GM21825 (cell line): ENCODE data around the gene ABCD1.

Experiments
- ATAC-seq: cut with Tn5 transposase; IDR thresholded peaks from one replicate; pipeline ENCODE4 v1.9.1; 2021; ENCODE audit warnings: mild to moderate bottlenecking, moderate library complexity; ENCODE audit not compliant: unreplicated experiment

The ABCD1 gene

DNA sequence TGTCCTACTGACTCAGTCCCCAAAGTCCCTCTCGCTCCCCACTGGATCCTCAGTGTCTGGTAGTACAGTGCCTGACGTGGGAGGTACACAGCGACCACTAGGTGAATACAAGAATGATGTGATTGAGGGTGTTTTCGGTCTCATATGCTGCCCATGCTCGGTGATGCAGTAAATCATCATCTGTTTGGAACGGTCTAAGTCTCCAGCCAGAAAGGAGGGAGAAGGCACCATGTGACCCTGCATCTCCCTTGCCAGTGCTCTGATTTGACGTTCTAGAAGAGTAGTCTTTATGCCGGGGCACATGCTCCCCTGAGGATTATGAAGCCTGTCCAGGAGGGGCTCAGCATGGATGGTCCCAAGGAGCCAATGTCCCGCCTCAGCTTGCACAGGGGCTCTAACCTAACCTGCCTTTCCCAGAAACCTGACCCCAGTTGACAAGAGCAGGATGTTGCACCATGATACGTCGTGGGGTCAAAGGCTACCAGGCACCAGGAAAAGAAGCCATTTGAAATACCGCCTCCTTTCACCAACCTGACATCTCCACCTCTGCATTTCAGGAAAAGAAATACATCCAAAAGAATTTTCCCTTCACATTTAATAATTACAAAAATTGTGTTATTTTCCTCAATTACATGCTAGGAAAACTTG lies 25.6 kb downstream of the ABCD1 start:
- ATAC-seq = no peak

DNA sequence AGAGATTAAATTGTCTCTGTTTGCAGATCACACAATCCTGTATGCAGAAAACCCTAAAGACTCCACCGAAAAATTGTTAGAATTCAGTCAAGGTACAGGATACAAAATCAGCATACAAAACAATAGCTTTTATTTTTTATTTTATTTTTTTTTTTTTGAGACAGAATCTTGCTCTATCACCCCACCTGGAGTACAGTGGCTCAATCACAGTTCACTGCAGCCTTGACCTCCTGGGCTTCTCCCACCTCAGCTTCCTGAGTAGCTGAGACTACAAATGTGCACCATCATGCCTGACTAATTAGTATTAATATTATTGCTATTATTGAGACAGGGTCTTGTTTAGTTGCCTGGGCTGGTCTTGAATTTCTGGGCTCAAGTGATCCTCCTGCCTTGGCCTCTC lies 30.5 kb downstream of the ABCD1 start:
- no peak for ATAC-seq

DNA sequence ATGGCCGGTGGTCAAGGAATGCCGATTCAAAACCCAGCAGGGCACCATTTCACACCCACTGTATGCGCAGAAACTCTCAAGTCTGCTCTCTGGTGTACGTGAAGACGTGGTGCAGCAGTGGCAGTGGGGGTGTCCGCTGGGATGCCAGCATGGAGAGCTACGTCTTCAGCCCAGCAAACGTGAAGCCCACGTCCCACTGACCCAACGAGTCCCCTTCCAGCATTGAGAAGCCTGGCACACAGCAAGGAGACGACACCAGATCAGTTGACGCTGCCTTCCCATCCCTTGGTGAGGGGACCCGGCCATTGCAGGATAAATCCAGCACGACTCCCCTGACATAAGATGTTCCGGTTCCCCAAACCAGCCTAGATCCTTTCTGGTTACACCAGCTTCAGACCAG lies 37.2 kb downstream of the ABCD1 start:
- ATAC-seq = no peak

DNA sequence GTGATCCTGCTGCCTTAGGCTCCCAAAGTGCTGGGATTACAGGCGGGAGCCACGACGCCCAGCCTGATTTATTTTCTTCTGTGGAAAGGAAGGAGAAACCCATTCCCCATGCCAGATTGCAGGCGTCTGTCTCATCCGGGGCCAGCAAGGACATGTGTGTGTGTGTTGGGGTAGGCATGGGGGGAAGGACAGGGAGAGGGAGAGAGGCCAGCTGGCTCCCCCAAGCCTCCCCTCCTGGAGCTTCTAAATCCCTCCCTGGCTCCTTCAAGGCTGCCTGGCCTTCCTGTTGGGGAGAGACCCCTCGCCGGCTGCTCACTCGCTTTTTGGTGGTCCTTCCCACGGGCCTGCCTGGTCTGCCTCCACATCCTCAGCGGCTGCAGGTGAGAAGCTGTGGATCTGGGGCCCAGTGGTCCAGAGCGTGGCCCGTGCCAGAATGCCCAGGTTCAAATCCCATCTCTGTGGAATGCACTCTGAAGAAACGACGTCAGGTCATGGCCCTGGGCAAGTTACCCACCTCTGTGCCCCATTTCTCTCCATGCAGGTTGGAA lies 38.0 kb downstream of the ABCD1 start:
- ATAC-seq = no peak

DNA sequence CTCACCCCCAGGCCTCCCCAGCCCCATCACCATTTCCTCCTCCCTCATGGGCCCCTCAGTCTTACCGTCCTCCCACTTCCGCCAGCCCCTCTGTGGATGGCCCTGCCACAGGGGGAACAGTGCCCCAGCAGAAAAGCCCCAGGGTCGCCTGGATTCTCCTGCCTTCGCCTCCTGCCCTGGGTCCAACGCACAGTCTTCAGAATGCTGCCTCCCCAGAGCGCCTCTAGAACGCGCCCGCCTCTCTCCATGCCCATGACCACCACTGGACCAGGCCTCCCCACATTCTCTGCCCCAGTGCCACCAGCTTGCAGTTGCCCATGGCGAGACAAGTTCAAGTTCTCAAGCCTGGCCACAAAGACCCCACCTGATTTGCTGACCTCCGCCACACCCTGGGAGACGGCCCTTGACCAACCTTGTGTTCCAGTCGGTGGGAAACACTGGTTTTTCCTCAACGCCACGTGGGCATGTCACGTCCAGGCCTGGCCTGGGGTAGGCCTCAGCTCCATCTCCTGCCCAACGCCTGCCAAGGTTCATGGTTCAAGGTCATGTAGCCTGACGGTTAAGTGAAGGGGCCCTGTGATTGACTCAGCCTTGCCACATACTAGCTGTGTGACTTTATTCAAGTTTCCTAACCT lies 38.8 kb downstream of the ABCD1 start:
- ATAC-seq = no peak

DNA sequence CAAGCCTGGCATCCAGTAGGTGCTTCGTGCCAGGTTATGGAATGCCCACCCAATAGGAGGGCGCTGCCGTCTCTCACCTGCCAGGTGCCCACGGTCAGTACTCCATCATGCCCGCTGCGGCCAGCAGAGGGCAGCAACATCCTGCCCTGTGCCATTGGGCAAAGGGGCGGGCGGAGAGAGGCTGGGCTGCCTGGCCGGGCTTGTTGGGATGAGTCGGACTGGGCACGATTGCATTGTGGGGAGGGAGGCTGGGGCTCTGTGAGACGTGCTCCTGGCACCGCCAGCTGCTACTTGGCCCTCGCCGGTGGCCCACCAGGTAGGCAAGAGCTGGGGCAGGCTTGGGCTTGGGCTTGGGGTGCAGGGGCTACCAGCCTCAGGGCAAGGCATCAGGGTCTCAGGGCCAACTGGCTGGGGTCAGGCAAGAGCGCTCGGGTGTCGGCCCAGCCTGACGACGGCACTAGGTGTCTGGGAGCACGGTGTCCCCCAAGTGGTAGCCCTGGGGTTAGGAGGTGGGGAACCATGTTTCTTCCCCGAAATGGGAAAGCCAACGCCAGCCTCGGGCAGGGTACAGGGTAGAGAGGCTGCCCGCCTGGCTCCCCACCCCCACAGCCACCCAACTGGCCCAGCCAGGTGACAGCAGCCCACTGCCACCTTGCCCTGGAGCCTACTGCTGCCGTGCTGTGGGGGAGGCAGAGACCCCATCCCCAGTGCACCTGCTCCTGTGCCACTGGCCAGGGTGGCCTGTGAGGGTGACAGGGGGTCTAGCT lies 39.5 kb downstream of the ABCD1 start, which contains the start of gene PLXNB3:
Gene PLXNB3, plus strand, starts transcription at position 261 of the 767 bp plus-strand sequence. CDS start 1,287 bp downstream, outside the sequence.
- ATAC-seq = peak; percentile 70

DNA sequence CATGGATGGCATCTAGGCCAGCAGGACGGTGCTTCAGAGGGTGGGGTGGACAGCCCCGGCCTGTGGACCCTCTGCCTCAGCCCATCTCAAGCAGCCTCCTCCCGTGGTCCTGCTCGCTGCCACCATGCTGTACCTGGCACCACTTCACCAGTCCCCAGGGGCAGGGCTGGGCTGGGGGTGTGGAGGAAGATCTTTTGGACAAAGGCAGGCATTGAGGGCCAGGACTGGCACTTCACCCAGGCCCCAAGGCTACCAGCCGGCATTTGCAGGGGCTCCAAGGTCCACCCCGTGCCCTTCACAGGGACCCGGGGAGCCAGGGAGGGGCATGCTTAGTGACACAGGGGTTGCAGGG lies 40.1 kb downstream of the ABCD1 start:
- ATAC-seq = no peak

DNA sequence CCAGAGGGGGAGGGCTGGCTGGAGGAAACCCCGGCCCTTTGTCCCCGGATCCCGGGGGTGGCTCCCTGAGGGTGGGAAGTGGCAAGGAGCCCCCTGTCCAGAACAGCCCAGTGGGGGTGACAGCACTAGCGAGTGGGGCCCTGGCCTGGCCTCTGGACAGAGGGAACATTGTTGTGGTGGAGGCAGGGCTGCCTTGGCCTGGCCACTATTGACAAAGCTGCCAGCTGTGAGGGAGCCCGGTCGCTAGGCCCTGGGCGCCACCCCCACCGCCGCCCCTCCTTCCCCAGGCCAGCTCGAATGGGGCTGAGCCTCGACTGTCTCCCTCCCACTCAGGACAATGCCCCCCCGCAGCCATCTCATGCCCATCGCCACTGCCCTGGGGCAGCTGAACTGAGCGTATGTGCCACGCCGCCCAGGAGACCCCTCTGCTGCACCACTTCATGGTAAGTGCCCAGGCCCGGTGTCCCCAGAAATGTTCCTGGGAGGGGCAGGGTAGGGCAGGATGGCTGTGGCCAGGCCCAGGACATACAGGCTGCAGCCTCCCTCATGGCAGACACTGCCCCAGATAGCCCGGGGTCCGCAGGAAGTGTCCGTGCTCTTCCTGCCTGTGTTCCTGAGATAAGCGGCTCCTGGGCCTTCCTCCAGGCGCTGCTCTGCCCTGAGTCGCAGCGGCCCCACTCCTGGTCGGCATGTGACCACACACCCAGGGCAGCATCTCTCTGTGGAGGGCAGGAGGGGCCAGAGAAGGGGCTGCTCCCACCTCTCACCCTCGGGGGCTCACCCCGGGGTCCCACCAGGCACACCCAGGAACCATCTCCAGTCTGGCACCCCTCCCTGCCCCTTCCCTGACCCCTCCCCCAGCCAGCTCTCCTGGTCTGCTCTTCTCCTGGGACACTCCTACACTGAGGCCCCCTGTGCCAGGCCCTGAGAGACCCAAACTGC lies 40.8 kb downstream of the ABCD1 start:
- ATAC-seq = no peak

DNA sequence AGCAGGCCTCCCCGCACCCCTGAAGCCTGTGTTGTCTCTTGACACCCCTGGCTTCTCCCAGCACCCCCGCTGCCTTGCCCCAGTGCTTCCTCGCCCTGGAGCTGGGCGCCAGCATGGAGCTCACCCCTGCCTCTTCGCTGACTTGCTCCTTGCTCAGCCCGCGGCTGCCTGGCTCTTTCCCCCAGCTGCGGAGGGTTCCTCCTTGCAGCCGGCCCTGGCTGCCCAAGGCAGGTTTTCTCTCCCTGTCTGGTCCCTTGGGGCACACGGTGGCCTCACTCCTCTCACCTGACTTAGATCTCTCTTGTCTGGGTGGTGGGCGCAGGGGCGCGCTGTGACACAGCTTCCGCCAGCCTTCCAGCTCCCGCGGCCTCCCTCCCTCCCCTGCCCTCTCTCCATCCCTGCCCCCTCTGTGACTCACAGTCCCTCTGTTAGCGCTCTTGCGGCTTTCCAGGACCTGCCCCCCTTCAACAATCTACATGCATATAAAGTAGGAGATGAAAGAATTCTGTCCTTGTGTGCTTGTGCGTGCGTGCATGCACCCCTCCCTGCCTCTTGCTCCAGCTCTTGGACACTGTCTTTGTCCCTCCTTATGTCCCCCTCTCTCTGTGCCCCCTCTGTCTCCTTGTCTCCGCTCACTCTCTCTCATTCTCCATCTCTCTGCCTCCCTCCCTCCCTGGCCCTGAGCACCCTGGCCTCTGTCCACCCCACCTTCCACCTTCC lies 41.6 kb downstream of the ABCD1 start:
- no peak for ATAC-seq

DNA sequence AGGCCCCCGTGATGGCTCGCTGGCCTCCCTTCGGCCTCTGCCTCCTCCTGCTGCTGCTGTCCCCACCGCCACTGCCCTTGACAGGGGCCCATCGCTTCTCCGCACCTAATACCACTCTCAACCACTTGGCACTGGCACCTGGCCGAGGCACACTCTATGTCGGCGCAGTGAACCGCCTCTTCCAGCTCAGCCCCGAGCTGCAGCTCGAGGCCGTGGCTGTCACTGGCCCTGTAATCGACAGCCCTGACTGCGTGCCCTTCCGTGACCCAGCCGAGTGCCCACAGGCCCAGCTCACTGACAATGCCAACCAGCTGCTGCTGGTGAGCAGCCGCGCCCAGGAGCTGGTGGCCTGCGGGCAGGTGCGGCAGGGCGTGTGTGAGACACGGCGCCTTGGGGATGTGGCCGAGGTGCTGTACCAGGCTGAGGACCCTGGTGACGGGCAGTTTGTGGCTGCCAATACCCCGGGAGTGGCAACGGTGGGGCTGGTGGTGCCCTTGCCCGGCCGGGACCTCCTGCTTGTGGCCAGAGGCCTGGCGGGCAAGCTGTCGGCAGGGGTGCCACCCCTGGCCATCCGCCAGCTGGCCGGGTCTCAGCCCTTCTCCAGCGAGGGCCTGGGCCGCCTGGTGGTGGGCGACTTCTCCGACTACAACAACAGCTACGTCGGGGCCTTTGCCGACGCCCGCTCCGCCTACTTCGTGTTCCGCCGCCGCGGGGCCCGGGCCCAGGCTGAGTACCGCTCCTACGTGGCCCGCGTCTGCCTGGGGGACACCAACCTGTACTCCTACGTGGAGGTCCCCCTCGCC lies 42.4 kb downstream of the ABCD1 start:
- ATAC-seq = no peak

DNA sequence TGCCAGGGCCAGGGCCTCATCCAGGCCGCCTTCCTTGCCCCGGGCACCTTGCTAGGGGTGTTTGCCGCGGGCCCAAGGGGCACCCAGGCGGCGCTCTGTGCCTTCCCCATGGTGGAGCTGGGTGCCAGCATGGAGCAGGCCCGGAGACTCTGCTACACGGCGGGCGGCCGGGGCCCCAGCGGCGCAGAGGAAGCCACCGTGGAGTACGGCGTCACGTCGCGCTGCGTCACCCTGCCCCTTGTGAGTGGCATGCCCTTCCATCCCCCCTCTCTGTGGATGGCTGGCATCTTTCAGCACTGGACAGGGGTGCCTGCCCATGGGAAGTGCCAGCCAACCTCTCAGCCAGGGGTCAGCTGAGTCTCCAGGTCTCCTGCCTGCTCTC lies 43.0 kb downstream of the ABCD1 start:
- ATAC-seq = no peak

DNA sequence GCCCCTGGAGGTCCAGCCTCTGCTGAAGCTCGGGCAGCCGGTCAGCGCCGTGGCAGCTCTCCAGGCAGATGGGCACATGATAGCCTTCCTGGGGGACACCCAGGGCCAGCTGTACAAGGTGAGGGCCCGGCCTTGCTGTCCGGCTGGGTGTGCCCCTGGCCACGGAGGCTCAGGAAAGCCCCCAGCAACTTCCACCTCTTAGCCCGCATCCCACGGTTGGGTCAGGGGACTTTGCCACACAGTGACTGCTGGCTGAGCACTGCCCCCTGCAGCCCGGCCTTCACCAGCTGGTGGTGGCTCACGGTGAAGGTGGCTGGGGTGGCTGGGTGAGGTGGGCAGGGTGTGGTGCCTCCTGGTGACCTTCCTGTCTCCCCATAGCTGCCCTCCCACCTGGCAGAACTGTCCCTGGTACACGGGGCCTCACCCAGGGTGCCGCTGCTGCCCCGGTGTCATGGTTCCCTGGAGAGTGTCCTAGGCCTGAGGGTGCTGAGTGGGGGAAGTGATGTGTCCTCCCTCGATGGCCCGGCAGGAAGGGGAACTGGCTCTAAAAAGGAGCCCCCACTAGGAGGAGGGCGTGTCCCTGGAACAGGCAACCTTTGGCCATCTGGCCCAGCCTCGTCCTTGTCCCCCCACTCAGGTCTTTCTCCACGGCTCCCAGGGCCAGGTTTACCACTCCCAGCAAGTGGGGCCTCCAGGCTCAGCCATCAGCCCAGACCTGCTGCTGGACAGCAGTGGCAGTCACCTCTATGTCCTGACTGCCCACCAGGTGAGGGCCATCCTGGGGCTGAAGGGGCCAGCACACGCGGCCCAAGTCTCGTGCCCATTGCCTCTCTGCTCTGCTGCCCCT lies 43.9 kb downstream of the ABCD1 start:
- no peak for ATAC-seq

DNA sequence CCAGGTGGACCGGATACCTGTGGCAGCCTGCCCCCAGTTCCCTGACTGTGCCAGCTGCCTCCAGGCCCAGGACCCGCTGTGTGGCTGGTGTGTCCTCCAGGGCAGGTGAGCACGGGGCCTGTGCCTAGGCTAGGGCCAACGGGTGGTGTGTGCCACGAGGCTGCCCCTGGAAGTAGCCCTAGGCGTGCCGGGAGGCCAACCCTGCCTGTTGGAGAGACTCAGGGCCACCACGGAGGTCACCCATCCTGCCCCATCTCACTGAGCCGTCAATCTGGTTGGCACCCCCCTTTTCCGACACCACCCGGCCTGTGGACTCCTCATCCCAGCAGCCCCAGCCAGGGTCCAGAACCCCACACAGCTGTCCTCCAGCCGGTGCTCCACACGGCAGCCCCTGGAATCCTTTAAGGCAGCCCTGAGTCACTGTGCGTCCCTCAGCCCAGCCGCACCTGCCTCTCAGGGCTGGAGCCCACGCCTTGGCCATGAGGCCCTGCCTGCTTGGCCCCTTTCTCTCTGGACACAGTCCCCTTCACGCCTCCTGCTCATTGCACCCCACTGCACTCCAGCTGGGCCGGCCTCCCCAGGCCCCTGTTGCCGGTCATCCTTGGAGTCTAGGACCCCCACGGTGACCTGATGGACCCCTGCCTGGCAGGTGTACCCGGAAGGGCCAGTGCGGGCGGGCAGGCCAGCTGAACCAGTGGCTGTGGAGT lies 44.7 kb downstream of the ABCD1 start:
- ATAC-seq = no peak

DNA sequence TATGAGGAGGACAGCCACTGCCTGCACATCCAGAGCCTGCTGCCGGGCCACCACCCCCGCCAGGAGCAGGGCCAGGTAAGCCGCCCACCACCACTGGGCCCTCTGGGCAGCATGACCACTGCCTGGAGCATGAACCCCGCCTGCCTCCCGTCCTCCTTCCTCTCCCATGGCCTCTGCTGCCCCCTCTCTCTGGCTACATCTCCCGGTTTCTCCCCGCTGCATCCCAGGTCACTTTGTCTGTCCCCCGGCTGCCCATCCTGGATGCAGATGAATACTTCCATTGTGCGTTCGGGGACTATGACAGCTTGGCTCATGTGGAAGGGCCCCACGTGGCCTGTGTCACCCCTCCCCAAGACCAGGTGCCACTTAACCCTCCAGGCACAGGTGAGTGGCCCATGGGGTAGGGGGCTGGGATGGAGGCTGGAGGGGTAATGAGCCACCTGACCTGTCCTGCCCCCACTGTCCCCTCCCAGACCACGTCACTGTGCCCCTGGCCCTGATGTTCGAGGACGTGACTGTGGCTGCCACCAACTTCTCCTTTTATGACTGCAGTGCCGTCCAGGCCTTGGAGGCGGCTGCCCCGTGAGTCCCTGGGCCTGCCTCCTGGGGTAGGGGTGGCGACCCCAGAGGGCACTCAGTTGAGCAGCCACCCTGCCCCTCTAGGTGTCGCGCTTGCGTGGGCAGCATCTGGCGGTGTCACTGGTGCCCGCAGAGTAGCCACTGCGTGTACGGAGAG lies 45.4 kb downstream of the ABCD1 start:
- no peak for ATAC-seq

DNA sequence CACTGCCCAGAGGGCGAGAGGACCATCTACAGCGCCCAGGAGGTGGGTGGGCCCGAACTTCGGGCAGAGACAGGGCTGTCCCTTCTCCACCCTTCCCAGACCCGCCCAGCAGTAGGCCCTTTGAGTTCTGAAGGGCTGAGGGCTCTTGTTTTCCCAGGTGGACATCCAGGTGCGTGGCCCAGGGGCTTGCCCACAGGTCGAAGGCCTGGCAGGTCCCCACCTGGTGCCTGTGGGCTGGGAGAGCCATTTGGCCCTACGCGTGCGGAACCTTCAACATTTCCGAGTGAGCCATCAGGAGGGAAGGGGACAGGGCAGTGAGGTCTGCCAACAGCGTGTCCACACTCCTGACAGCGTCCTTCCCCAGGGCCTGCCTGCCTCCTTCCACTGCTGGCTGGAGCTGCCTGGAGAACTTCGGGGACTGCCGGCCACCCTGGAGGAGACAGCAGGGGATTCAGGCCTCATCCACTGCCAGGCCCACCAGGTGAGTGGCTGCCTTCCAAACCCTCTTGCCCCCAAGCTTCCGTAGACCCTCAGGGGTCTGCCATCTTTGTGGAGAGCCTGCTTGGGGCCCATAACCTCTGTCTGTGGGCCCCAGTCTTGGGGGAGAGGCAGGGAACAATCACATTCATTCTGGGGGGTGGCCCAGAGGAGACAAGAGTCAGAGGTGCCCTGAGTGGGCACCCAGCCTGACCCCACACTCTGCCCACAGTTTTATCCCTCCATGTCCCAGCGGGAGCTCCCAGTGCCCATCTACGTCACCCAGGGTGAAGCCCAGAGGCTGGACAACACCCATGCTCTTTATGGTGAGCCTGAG lies 46.2 kb downstream of the ABCD1 start:
- no peak for ATAC-seq
